Measurements from ENCODE around the gene STAT3. TPM values are rescaled to one million over a fixed set of nuclear protein-coding genes. Genes with fewer than 3 reads are reported as not detected.

Gene STAT3
- total and polyA plus RNA-seq, 9 of the 15 experiments (the other 6 are each of a cell fraction or from before 2014, with no cell fraction given): 90.0 to 179 (median 114) TPM

- ChIA-PET CTCF (ENCODE audit: low intra/inter-chr PET ratio) (interaction anchor here (0.7 to 3.4 kb wide), 3 partner anchors 83 to 122 kb away, joined by 3 to 46 read pairs (median 3); no protein-coding TSS in a partner anchor), POLR2A (interaction anchor here (0.7 to 1.5 kb wide), 11 partner anchors 11 to 184 kb away, joined by 3 to 10 read pairs (median 4); partner anchors contain the start of gene CAVIN1)
- FAIRE-seq (peak; percentile 85), ATAC-seq (peak; percentile 81), DNase-seq (ENCODE audit: extremely low read depth in 1 of 4, low spot score in 3 of 4) (peak; percentile 67 to 84 (median 72))
- H3K27ac ChIP-seq (ENCODE audit: extremely low read depth, low read depth, low read length): no peak overlapping the region
- H3K9ac ChIP-seq (ENCODE audit: insufficient read depth in 1 of 2, low read depth in 2 of 2, low read length in 2 of 2): no peak overlapping the region
- no peaks in the 10 kb centered on the region for H3K27me3 ChIP-seq (ENCODE audit: control insufficient read depth in 2 of 2, insufficient read depth in 2 of 2, low read length in 2 of 2)
- no peak overlapping the region; the same call in 1 of the 2 replicates for H3K4me2 ChIP-seq (ENCODE audit: insufficient read depth, low read length)
- in situ Hi-C loops (cut with MboI) (loop anchor here (10.0 kb wide), 1 partner anchor 181 kb away; no protein-coding TSS in a partner anchor), intact Hi-C loops (cut with micrococcal nuclease) (loop anchor here (1.0 to 10.0 kb wide), 5 partner anchors 83 to 444 kb away; partner anchors contain the start of genes HCRT and KCNH4)
- H3K9me3 ChIP-seq (replicated peaks; ENCODE audit: control insufficient read depth, insufficient read depth, low read depth, low read length): no peaks in the 10 kb centered on the region
- 54% methylated on average over 26 of the region's 26 CpGs for WGBS (ENCODE audit: insufficient coverage, low coverage, missing lambda C conversion rate)
- H3K9me1 ChIP-seq (ENCODE audit: control insufficient read depth, insufficient read depth, low read length): no peaks in the 10 kb centered on the region
- H2AFZ ChIP-seq (ENCODE audit: low read depth, low read length): no peak overlapping the region
- BruUV-seq (replicated peaks): no TSS peak
- H3K4me1 ChIP-seq (replicated peaks in 1 of 2; ENCODE audit: control insufficient read depth in 2 of 2, insufficient read depth in 2 of 2, low read length in 2 of 2): peaks cover 45 to 50% of the 10 kb centered on the region in 2 experiments
- H3K4me3 ChIP-seq: no peak overlapping the region
- H4K20me1 ChIP-seq (replicated peaks; ENCODE audit: control insufficient read depth, insufficient read depth, low read length): no peaks in the 10 kb centered on the region
- peaks cover 49% of the 10 kb centered on the region; the same call in 2 of the 3 replicates for H3K36me3 ChIP-seq (ENCODE audit: control insufficient read depth, insufficient read depth, low read length)
- peaks cover 52% of the 10 kb centered on the region for H3K79me2 ChIP-seq (ENCODE audit: control insufficient read depth, insufficient read depth, low read length)
- no peak for TF ChIP-seq HIVEP1 (CRISPR knock-in tag; IDR thresholded peaks at IDR 0.05)
- TF ChIP-seq ARID2 (IDR thresholded peaks at IDR 0.05): peak; percentile 50; the same call in 1 of the 2 replicates
- peak; percentile 57; the same call in 1 of the 2 replicates for TF ChIP-seq CC2D1A (IDR thresholded peaks at IDR 0.05)
- TF ChIP-seq LARP7 (IDR thresholded peaks at IDR 0.05): 0 out of 2 replicates have a peak, but pooled peaks have one; percentile 55
- TF ChIP-seq ZNF592 (IDR thresholded peaks at IDR 0.05): peak; percentile 33; the same call in 1 of the 2 replicates
- TF ChIP-seq ZNF766 (CRISPR knock-in tag; conservative IDR thresholded peaks at IDR 0.05): no peak
- 0 out of 2 replicates have a peak, but pooled peaks have one; percentile 11 for TF ChIP-seq CTBP1 (IDR thresholded peaks at IDR 0.05; ENCODE audit: borderline replicate concordance)
- TF ChIP-seq MBD1 (CRISPR knock-in tag; IDR thresholded peaks at IDR 0.05): peak; percentile 97
- peak; percentile 31; the same call in 1 of the 2 replicates for TF ChIP-seq CREM (IDR thresholded peaks at IDR 0.05; ENCODE audit: low read depth)
- TF ChIP-seq RNF2 (IDR thresholded peaks at IDR 0.05): 0 out of 2 replicates have a peak, but pooled peaks have one; percentile 7
- TF ChIP-seq PHF21A (IDR thresholded peaks at IDR 0.05; ENCODE audit: borderline replicate concordance, low read depth): 0 out of 2 replicates have a peak, but pooled peaks have one; percentile 28
- TF ChIP-seq DNMT1 (IDR thresholded peaks at IDR 0.05): no peak
- TF ChIP-seq CEBPB (tag; IDR thresholded peaks at IDR 0.05): peak; percentile 98
- no peak for TF ChIP-seq SMARCA4 (IDR thresholded peaks at IDR 0.05)
- TF ChIP-seq TFAP4 (CRISPR knock-in tag; IDR thresholded peaks at IDR 0.05; ENCODE audit: borderline replicate concordance): peak; percentile 47; the same call in 1 of the 2 replicates
- TF ChIP-seq GATAD2A (IDR thresholded peaks at IDR 0.05): peak; percentile 22; the same call in 1 of the 2 replicates
- TF ChIP-seq HDGF (IDR thresholded peaks at IDR 0.05): 0 out of 2 replicates have a peak, but pooled peaks have one; percentile 25
- peak; percentile 33; the same call in 1 of the 2 replicates for TF ChIP-seq STAG1 (CRISPR knock-in tag; IDR thresholded peaks at IDR 0.05; ENCODE audit: borderline replicate concordance)
Measured at GRCh38 chr17:42405963-42406495, 17.8 kb upstream of the STAT3 start.
